Measurements from ENCODE around the gene CC2D1B.

The CC2D1B gene

DNA sequence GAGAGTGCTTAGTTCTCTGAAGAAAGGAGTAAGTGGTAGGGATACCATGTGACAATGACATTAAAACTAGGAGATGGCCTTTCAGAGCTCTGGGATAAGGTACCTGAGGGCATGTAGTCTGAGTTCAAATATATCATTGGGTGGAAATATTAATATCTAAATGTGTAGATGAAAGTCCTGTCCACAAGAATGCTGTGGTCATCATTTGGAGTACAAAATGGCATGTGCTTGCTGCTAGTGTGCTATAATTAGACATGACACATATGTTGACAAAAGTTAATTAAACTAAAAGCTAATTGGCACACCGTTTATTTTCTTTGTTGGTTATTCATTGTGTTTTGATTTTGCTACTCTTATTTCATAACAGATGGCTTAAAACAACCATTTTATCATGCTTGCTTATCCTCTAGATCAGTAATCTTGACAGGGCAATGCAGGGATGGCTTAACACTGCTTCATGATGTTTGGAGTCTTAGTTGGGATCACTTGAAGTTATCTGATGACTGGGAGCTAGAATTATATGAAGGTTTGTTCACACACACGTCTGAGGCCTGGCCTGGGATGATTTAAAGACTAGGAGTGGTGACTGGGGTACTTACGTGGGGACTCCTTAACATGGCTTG is 31.0 kb downstream of the CC2D1B start:
- Histone ChIP-seq H3K4me2 (no peak overlapping the region), H3K27ac (no peak overlapping the region), H3K4me3 (no peak overlapping the region), H3K9me3 (replicated peaks in 1 of 11) (no peaks in the 10 kb centered on the region), H3K27me3 (no peaks in the 10 kb centered on the region), H3K36me3 (peaks cover 14 to 60% (median 41%) of the 10 kb centered on the region in 11 experiments; a peak in 21 of 22 replicates), H3K4me1 (peaks cover 0 to 5% (median 0%) of the 10 kb centered on the region in 10 experiments; a peak in 6 of 20 replicates), H3K9ac (no peak overlapping the region), H4K20me1 (no peaks in the 10 kb centered on the region)
- TF ChIP-seq Cebpa-rat (IDR thresholded peaks at IDR 0.05), result no peak

- peaks cover 0 to 10% (median 0%) of the 10 kb centered on the region in 10 experiments; a peak in 6 of 20 replicates for H3K4me1 ChIP-seq
- no peaks in the 10 kb centered on the region for H4K20me1 ChIP-seq
- no peak overlapping the region for H3K27ac ChIP-seq
- no peak overlapping the region for H3K4me2 ChIP-seq
- no peak for TF ChIP-seq Cebpa-rat (IDR thresholded peaks at IDR 0.05)
- no peak overlapping the region for H3K4me3 ChIP-seq
- no peaks in the 10 kb centered on the region for H3K27me3 ChIP-seq
- H3K9me3 ChIP-seq (replicated peaks in 1 of 11), result no peaks in the 10 kb centered on the region
- peaks cover 6 to 41% (median 26%) of the 10 kb centered on the region in 11 experiments; a peak in 21 of 22 replicates for H3K36me3 ChIP-seq
- H3K9ac ChIP-seq, result no peak overlapping the region
Measured at GRCh38 chr1:52332411-52332810, 33.6 kb downstream of the CC2D1B start.

GRCh38 chr1:52328615-52329014 is 37.4 kb downstream of the CC2D1B start:
- Histone ChIP-seq H3K36me3 (peaks cover 0 to 17% (median 9%) of the 10 kb centered on the region in 11 experiments; a peak in 12 of 22 replicates), H3K4me3 (no peak overlapping the region), H3K9ac (no peak overlapping the region), H3K4me1 (peaks cover 0 to 10% (median 0%) of the 10 kb centered on the region in 10 experiments; a peak in 6 of 20 replicates), H3K9me3 (replicated peaks in 1 of 11) (no peaks in the 10 kb centered on the region), H3K27ac (no peak overlapping the region), H4K20me1 (no peaks in the 10 kb centered on the region), H3K4me2 (no peak overlapping the region), H3K27me3 (no peaks in the 10 kb centered on the region)
- no peak for TF ChIP-seq Cebpa-rat (IDR thresholded peaks at IDR 0.05)

DNA sequence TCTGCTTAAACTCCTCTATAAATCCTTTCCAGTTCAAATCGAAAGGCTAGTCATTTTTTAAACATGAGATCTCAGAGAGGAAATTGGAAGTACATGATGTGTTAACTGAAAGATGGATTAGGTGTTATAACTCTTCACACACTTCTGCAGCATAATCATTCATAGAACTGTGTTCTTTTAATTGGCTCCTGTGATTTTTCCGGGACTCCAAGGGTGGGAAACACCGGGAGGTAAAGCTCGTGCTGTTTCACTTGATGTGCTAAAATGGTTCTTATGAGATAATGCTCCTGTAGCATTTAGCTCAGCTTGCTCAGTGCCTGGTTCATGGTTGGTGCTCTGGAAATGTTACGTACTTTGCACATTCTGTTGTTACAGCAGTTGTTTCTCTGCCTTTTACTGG is 40.2 kb downstream of the CC2D1B start:
- Histone ChIP-seq H3K27me3 (no peaks in the 10 kb centered on the region), H3K27ac (no peak overlapping the region), H3K4me2 (no peak overlapping the region), H3K4me1 (peaks cover 0 to 10% (median 0%) of the 10 kb centered on the region in 10 experiments; a peak in 6 of 20 replicates), H3K9me3 (replicated peaks in 1 of 11) (no peaks in the 10 kb centered on the region), H3K4me3 (no peak overlapping the region), H4K20me1 (no peaks in the 10 kb centered on the region), H3K36me3 (peaks cover 0 to 15% (median 0%) of the 10 kb centered on the region in 11 experiments; a peak in 3 of 22 replicates), H3K9ac (no peak overlapping the region)
- no peak for TF ChIP-seq Cebpa-rat (IDR thresholded peaks at IDR 0.05)

DNA sequence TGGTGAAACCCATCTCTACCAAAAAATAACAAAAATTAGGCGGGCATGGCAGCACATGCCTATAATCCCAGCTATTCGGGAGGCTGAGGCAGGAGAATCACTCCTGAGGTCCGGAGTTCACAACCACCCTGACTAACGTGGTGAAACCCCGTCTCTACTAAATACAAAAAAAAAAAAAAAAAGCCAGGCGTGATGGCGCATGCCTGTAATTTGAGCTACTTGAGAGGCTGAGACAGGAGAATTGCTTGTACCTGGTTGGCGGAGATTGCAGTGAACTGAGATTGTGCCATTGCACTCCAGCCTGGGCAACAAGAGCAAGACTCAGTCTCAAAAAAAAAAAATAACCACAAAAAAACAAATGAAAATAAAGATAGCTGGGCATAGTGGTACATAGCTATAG is 42.3 kb downstream of the CC2D1B start:
- H3K4me1 ChIP-seq, result no peaks in the 10 kb centered on the region
- peaks cover 0 to 15% (median 0%) of the 10 kb centered on the region in 11 experiments; a peak in 3 of 22 replicates for H3K36me3 ChIP-seq
- no peaks in the 10 kb centered on the region for H3K27me3 ChIP-seq
- no peak for TF ChIP-seq Cebpa-rat (IDR thresholded peaks at IDR 0.05)
- H3K4me3 ChIP-seq, result no peak overlapping the region
- no peak overlapping the region for H3K4me2 ChIP-seq
- no peaks in the 10 kb centered on the region for H3K9me3 ChIP-seq (replicated peaks in 1 of 11)
- no peak overlapping the region for H3K27ac ChIP-seq
- no peak overlapping the region for H3K9ac ChIP-seq
- no peaks in the 10 kb centered on the region for H4K20me1 ChIP-seq

DNA sequence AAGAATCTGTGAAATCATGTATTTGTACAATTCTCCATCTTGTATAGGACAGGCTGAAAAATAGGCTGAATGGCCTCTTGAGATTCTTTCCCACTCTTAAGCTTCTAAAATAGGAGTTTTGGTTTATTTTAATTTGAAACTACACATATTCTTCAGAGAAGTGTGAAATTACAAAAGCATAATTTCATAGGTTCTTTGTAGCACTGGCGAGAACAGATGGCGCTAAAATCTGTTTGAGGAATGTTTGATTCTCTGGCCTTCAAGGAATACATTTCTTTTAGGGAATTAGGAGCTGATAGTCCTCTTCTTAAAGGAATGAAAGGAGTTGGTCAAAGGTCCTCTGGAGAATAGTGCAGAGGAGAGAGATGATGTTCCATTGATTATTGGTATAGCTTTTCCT is 44.9 kb downstream of the CC2D1B start:
- H3K27me3 ChIP-seq, result no peaks in the 10 kb centered on the region
- no peak overlapping the region for H3K4me3 ChIP-seq
- TF ChIP-seq Cebpa-rat (IDR thresholded peaks at IDR 0.05), result no peak
- no peaks in the 10 kb centered on the region for H3K4me1 ChIP-seq
- no peaks in the 10 kb centered on the region for H4K20me1 ChIP-seq
- no peaks in the 10 kb centered on the region for H3K9me3 ChIP-seq (replicated peaks in 1 of 11)
- no peak overlapping the region for H3K27ac ChIP-seq
- H3K9ac ChIP-seq, result no peak overlapping the region
- peaks cover 0 to 9% (median 0%) of the 10 kb centered on the region in 11 experiments; a peak in 3 of 22 replicates for H3K36me3 ChIP-seq
- no peak overlapping the region for H3K4me2 ChIP-seq

DNA sequence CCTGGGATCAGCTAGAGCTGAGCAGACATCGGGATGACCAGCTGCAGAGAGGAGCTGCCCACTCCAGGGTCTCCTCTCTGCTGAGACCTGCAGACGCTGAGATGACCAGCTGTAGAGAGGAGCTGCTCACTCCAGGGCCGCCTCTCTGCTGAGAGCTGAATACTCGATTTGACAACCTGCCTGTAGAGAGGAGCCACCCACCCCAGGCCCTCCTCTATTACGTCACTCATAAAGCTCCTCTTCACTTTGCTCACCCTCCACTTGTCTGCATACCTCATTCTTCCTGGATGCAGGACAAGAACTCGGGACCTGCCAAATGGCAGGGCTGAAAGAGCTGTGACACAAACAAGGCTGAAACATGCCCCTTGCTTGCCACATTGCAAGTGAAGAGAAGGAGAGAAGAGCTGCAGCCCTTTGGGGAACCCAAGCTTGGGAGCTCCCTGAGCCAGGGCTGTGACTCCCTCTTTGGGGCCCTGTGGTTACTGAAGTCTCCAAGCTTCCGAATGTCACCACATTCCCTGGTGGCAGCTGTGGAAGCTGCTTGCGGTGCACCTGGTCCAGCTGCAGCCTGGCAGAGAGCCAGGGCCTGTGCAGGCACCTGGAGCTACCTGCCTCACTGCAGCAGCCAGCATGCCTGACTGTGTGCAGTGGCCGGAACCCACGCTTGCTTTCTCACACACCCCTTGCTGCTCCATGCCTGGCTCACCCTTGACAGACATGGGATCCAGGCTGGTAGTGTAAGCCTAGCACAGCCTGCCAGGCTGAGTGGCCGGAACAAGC is 59.6 kb downstream of the CC2D1B start:
- no peaks in the 10 kb centered on the region for H3K9me3 ChIP-seq (replicated peaks in 1 of 11)
- H3K4me1 ChIP-seq, result peaks cover 0 to 15% (median 14%) of the 10 kb centered on the region in 10 experiments; a peak in 13 of 20 replicates
- no peak overlapping the region for H3K9ac ChIP-seq
- H3K36me3 ChIP-seq, result peaks cover 19 to 86% (median 44%) of the 10 kb centered on the region in 11 experiments
- no peak overlapping the region for H3K4me3 ChIP-seq
- no peaks in the 10 kb centered on the region for H3K27me3 ChIP-seq
- peak overlapping the region in 7 of 11 experiments; percentile 12 to 46 (median 32); a peak in 9 of 22 replicates for H3K4me2 ChIP-seq
- H3K27ac ChIP-seq, result 0 out of 22 replicates have a peak overlapping the region, but pooled peaks of 1 of the 11 experiments have one; percentile 9
- H4K20me1 ChIP-seq, result peaks cover 0 to 6% (median 0%) of the 10 kb centered on the region in 11 experiments; a peak in 3 of 22 replicates
- TF ChIP-seq Cebpa-rat (IDR thresholded peaks at IDR 0.05), result no peak

- Histone ChIP-seq H3K36me3 (peaks cover 13 to 79% (median 43%) of the 10 kb centered on the region in 11 experiments), H3K4me2 (peak overlapping the region in 7 of 11 experiments; percentile 12 to 46 (median 32); a peak in 10 of 22 replicates), H3K4me3 (no peak overlapping the region), H3K27ac (0 out of 22 replicates have a peak overlapping the region, but pooled peaks of 1 of the 11 experiments have one; percentile 9), H3K9ac (no peak overlapping the region), H4K20me1 (peaks cover 0 to 6% (median 0%) of the 10 kb centered on the region in 11 experiments; a peak in 3 of 22 replicates), H3K27me3 (no peaks in the 10 kb centered on the region), H3K4me1 (peaks cover 0 to 15% (median 14%) of the 10 kb centered on the region in 10 experiments; a peak in 13 of 20 replicates), H3K9me3 (replicated peaks in 1 of 11) (no peaks in the 10 kb centered on the region)
- TF ChIP-seq Cebpa-rat (IDR thresholded peaks at IDR 0.05), result no peak
Measured at GRCh38 chr1:52305417-52306226, 60.4 kb downstream of the CC2D1B start.
